GM18520 (cell line): ENCODE measurements around the gene ACER2.
A peak's percentile ranks its signal among the peaks of the same experiment; 100 is the strongest.

Source experiments
- ATAC-seq: cut with Tn5 transposase; IDR thresholded peaks from one replicate; pipeline ENCODE4 v1.9.1; 2021; ENCODE audit not compliant: unreplicated experiment

ACER2 gene

DNA sequence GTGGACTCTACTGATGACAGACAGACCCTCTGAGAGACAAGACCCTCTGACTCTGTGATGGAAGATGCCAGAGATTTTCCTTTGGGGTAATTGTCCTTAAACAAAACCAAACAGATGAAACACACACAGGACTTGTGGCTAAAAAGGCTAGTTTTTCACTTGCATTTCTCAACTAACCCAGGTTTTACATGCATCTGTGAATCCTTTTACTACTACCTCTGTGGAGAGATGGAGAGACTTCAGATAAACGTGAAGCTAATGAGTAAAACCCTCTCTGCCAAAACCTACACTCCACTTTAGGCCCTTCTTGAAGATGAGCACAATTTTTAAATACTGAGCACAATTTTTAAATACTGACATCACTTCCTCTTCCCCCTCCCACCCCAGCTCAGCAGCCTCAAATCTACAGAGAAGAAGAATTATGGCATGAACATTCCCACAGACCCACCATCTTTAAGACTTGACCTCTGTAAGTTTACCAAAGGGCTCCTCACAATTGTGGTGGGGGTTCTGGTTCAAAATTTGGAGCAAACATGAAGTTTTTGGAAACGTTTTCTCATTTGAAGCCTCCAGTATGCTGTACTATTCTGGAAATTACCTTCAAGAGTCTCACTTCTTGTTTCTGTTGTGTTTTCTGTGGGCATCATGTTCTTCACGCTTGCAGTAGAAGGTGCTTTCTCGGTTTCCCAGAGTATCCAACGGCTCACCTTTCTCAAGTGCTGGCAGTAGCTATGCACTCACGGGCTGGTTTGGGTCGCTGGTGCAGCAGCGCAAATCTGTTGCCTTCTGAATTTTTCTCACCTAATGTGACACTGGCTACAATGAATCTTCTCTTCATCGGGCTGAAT lies 42.7 kb downstream of the ACER2 start:
- peak; percentile 94 for ATAC-seq

DNA sequence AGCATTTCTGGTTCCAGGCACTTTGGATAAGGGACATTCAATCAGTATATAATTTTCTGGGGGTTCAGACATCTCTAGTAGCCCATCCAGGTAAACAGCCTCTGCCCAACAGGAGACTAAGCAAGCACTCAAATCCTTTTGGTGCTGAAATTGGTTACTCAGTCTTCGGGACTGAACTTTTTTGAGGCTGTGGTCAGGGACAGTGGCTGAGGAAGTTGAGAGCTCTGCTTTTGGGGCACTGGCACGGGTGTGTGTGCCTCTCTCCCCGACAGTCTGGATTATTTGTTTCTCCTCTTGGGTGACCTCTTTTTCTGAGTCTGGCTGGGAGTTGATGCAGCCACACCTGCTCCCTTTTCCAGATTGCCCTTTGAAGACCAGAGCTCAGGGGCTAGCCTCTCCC lies 47.6 kb downstream of the ACER2 start:
- ATAC-seq: no peak

DNA sequence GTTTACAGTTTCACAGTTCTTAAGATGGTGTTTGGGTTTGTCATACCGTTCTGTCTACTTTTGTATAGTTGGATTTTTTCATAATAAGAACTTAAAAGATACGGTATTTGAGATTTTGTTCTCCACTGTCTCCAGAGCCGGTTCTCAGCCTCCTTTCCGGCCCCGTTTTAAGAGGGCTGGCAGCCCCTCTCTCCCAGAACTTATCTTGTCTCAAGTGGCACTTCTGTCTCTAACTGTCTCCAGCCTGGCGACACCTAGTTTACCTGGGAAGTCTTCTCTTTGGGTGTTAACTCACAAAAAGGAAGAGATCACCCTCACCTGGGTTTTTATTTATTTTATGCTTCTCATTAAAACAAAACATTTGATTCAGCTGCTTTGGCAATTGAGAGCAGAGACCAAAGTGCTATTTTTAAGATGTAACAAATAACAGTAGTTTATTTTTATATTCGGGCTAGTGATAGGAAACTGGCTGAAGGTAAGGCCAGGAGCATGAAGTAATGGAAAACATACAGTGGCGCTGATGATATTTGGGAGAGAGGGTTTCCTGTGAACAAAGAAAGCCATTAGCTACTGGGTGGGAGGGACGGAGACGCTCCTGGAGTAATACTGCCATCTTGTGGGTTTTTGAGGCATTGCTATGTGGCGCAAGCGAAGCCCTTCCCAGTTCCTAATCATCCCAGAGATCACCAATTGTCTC lies 48.3 kb downstream of the ACER2 start:
- ATAC-seq: peak; percentile 83

DNA sequence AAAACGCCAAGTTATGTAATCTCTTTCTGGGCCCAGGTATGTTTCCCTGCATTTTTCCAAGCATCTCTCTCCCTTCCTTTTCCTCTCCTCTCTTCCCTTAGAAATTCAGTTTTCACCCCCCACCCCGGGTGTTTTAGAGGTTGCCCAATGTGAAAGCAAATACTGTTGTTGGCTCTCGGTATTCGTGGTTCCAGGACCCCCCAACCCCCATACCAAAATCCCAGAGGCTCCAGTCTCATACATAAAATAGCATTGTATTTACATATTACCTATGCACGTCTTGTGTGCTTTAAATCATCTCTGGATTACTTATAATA lies 48.8 kb downstream of the ACER2 start:
- ATAC-seq: no peak

DNA sequence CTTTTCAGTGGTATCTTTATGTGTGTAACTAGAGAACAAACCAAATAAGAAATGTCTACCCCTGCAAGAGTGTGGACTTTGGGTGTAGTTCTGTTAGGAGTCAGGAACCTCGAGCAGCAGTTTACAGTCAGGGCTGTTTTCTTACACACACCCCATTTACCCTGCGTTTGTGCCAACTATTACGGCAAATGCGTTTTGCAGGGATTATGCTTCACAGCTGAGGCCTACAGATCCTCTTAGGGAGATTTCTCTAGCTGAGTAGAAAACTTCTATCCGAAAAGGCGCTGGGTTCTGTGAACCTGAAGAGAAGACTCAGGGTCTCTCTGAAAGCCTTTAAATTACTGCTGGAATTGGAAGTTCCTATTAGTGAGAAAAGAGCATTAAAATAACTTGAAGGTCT lies 51.4 kb downstream of the ACER2 start:
- no peak for ATAC-seq

DNA sequence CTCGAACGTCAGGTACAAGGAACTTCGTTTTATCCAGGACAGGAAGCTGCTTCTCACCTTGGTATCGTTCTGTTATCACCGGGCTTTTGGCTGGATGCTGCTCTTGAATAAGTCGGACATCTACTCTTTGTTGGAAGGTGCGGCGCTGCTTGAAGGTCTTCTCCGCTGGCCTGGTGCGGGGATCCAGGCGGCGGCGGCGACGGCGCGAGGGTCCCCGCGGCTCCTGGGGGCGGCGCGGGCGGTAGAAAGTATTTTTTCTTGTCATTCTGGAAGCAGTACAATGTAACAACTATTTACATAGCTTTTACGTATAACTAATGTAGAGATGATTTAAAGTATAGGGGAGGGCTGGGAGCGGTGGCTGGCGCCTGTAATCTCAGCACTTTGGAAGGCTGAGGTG lies 52.3 kb downstream of the ACER2 start:
- ATAC-seq: no peak

DNA sequence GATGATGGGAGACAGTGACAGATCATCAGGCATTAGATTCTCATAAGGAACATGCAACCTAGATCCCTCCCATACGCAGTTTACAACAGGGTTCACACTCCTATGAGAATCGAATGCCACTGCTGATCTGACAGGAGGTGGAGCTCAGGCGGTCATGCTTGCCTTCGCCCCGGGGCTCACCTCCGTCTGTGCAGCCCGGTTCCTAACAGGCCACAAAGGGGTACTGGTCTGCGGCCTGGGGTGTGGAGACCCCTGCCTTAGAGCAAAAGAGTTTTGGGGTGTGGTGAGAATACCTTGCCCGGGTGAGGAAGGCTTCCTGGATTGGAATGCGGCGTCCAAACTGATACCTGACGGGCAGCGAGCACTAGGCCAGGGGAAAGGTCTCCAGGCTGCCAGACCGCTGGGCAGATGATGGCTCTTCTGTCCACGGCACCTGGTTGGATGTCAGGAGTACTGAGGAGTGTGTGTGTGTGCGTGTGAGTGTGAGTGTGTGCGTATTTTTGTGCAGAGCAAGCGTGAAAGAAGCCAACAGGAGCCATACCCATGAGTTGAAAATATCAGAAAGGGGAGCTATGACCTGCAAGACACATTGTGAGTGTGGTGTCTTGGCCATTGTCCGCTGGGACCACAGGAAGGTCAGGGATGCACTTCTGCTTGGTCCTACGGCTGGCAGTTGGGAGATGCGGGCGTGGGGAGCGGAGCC lies 55.4 kb downstream of the ACER2 start:
- ATAC-seq: no peak

DNA sequence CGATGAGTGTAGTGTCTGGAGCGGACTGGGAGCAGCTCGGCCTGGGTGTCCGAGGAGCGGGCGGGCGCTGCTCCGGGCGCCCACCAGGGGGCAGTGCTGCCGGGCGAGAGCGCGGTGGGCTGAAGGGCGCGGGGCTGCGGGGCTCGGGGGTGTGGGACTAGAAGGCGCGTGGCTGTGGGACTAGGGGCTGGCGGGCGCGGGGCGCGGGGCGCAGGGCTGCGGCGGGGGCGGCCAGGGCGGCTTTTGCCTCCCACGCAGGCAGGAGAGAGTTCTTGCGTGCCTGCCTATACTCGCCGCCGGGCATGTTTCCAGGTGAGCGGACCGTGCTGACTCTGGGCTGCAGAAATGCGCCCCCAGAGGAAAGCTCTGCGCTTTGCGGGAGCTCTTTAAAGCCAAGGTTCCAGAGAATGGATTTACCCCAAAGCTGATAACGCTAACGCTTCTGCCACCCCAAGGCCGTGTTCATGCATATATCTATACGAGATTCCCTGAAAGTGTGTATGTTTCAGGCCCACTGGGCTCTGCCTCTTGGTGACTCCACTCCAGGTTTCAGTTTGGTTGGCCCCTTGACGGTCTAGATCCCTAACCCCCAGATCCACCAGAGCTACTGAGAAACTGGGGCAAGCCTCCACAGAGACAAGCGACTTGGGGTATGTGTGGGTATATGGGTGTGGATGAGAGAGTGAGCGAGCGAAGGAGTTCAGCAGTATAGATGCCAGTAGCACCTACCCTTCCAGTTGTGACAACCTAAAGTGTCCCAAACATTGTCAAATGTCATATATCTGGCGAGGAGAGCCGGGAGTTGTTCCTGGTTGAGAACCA lies 56.2 kb downstream of the ACER2 start:
- ATAC-seq: peak; percentile 81

DNA sequence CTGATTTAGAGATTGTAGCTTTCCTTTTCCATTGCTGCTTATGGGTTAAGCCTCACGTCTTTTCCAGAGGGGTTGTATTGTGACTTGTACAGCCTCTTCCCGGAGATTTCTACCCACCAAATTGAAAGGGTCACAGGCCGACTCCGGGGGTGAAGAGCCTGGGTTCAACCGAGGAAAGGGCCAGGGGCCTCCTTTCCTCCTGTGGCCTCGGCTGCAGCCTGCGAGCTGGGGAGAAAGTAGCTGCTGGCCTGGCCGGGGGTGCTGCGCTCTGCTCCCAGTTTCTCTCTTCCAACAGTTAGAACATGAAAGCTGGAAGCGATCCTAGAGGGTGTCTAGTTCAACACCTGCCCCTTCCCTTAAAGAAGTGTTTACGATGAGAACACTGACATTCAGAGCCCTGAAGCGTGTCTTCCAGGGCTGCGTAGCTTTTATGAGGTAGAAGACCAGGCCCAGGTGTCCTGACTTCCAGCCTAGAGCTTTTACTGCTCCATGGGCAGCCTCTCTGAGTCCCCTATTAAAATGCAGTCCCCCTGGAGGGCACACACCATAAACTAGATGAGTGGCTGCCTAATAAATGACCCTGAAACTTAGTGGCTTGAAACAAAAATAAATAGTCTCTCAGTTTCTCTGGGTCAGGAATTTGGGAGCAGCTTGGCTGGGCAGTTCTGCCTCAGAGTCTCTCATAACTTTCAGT lies 56.9 kb downstream of the ACER2 start:
- ATAC-seq: no peak

DNA sequence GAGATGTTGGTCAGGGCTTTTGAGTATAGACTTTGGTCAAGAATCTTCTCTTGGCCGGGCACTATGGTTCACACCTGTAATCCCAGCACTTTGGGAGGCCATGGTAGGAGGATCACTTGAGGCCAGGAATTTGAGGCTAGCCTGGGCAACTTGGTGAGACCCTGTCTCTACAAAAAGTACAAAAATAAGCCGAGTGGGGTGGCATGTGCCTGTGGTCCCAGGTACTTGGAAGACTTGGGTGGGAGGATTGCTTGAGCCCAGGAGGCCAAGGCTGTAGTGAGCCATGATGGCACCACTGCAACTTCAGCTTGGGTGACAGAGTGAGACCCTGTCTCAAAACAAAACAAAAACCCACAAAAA lies 57.5 kb downstream of the ACER2 start:
- ATAC-seq: no peak

DNA sequence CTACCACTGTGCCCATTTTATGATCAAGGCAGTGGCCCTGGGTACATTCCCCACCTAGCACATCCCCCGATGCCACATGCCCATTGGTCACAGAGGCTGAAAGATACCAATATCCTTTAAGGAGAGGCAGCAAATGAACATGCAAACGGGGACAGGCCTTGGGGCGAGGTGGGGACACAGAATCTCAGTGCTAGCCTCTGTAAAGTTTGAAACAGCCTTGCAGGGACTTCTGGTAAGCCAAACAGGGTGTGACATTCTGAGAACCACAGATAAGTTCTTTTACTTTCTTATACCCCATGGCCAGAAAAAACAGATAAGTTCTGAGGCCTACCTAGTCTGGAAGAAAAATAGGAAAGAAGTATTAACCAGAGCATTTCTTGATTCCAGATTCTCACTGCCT lies 60.5 kb downstream of the ACER2 start:
- ATAC-seq: no peak

DNA sequence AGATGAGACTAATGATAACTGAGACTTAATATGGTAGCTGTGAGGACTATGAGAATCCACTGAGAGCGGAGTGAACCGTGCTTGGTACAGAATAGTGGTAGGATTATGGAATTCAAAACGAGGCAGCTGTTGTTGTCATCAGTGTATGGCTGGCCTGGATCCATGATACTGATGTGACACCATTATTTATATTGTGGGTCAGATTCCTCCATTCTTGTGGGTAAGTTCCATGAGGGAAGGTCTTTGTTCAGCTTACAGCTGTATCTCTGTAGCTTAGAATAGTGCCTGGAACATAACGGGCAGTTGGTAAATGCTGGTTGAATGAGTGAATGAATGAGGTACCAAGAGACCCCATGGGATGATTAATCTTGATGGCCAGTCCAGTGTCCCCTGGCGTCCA lies 61.8 kb downstream of the ACER2 start:
- no peak for ATAC-seq

DNA sequence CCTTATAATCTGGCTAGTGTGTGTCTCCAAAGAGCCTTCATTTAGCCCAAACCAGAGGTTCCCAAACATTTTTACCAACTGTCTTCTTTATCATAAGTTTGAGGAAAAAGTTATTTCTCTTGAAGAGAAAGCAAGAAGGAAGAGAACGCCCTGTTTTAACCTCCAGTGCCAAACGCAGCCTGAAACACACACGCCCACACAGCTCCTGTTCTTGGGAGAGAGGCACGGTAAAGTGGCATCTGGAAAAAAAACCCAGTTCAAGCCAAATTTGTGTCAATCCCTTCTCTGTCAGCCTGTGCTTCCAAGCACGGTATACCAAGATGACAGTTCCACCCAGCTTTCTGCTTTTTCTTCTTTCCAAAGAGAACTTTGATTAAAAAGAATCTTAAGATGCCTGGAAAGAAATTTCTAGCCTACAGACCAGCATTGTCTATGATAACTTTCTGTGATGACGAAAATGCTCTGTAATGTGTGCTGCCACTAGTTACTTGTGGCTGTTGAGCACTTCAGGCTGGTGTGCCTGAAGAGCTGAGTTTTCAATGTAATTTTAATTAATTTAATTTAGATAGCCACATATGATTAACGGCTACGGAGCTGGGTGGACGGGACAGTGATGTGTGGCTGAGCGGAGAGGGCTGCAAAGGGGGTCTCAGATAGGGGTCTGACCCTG lies 62.3 kb downstream of the ACER2 start:
- no peak for ATAC-seq

DNA sequence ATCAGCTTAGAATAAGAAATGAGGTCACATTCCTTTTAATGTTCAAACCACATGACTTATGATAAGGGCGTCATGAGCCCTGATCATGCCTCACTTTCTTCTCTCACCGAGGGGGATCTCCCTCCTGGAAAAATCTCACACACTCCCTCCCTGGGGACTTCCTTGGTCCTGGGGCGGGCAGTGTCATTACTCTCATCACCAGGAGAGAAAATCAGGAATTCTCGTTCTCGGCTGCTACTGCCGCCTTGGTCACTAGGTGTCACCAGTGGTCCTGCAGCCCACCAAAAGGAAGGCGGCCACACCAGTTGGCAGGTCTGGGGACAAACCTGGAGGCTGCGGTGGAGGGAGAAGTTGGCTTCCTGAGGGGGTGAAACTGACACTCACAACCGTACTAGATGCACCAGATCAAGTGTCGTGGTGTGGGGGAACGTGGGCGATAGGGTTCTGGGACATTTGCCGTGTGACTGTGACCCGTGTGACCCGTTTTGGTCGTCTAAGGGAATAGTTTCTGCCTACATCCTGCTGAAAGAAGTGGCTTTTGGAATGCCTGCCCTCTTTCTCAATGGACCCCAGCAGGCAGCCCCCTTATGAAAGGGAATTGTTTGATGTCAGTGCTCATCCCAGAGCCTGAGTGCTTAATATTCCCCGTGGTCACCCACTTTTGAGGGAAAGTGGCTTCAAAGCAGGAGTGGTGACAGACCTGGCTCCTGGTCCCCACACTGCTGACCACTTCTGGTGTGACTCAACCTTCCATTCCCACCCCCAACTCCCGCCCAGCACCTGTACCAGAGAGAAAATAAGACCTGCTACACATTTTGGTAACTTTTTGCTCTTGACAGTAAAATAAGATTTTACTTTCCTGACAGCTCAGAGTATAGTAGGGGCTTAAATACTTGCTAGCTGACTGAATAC lies 63.2 kb downstream of the ACER2 start:
- ATAC-seq: peak; percentile 47

DNA sequence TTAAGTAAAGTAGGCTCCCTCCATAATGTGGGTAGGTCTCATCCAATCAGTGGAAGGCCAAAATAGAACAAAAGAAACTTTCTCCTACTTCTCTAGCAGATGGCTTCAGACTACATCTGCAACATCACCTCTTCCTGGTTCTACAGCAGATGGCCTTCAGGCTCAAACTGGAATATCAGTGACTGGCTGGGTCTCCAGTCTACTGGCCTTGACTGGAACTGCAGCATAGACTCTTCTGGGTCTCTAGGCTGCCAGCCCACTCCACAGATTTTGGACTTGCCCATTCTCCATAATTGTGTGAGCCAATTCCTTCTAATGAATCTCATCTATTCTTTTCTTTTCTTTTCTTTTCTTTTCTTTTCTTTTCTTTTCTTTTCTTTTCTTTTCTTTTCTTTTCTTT lies 64.8 kb downstream of the ACER2 start:
- no peak for ATAC-seq

DNA sequence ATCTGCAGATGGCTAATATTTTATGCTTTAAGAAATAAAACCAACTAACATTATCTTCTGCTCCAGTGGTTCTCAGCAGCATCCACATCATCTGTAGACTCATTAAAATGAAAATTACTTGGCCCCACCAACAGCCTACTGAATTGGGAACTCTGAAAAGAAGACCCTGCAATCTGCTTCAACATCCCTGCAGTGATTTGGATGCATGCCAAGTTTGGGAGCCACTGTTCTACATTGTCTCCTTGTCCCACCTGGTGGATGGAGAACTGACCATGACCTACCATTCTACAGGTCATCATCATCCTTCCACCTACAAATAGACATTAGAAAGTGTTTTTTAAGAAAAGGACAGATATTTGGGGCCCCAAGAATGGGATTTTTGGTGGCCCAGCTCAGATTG lies 71.1 kb downstream of the ACER2 start:
- no peak for ATAC-seq

DNA sequence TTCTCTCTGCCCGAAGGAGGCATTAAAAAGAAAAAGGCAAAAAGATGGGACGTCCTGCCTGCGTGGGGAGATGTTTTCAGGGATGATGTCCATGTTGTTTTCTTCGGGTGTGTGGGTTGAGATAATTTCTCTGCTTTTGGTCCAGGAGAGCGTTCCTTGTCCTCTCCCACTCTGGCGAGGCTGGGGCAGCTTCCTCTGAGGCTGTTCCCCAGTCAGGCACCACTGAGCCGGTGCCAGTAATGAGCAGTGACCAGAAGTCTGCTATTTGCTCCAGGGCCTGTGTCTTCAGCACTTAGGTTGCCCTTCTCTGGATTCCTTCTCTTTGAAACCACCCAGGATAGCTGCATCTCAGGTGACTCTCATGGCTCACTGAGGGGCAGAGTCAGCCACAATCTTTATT lies 71.5 kb downstream of the ACER2 start:
- no peak for ATAC-seq

DNA sequence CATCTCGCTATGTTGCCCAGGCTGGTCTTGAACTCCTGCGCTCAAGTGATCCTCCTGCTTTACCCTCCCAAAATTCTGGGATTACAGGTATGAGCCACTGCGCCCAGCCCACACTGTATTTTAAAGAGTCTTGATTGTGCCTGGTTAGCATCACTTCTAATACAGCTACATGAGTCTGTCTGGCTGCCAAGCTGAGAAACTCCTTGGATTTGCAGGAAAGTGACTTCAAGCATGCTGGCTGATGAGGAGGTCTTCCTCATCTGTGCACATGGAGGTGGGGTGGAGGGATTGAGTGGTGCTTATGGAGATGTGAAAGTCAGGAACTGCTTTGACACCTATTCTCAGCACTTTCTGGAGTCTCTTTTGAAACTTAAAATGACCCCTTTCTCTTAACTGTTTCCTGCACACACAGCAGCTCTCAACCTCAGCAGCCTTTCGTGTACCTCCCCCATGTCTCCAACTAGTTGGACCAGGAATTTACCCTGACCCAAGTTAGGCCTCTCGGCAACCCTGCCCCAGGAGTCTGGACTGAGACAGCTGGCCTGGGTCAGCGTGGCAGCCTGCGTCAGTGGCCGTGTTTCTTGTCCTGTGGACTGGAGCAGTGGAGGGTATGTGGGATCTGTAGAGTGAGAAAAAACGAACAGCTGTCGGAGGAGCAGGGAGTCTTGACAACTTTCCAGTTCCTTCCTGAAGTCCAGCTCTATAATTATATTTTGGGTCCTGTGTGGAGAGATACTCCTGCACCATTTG lies 72.5 kb downstream of the ACER2 start:
- ATAC-seq: no peak
